NCI-H1105 treated with DMSO at 0.1 percent for 48 hours (cell line): Measurements from ENCODE around the gene GPC3.

Experiments
- DNase-seq: peaks from one replicate; lab custom pipeline; 2025; lab: John Stamatoyannopoulos, UW

GPC3 gene

DNA sequence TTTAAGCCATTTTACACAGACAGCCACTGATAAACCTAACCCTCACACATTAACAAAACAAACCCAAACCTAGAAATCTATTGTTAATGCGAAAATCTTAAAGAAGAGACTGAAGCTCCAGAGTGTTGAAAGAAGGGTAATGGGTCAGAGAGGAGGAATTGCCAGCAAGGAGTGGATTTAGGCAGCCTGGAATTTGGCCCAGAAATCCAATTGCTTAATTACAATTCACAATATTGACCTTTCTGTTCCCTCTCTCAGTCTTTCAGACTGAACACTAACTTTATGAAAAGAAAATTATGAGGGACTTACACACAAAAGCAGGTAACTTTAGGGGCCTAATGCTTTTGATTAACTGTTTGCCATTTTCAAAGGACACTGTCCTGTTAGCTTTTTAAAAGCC is 384.9 kb downstream of the GPC3 start:
- no peak for DNase-seq

- no peak for DNase-seq
These were observed 386.6 kb downstream of the GPC3 start for GRCh38 chrX:133598601-133599335.

DNA sequence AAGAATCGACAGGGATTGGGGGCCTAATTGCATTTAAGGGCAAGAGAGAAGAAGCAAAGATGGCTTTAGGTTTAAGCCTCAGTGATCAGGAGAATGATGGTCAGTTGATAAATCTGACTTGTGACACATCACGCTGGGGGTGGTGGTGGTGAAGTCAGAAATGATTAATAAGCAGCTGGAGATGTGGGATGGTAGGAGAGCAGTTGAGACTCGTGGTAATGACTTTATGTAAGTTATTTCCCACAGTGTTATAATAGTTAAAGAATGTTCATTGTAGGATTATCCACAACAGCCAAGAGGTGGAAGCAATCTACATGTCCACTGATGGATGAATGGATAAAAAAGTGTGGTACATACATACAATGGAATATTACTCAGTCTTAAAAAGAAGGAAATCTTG is 391.2 kb downstream of the GPC3 start:
- DNase-seq, result no peak

- DNase-seq, result no peak
These were observed 391.9 kb downstream of the GPC3 start for GRCh38 chrX:133593531-133593930.

DNA sequence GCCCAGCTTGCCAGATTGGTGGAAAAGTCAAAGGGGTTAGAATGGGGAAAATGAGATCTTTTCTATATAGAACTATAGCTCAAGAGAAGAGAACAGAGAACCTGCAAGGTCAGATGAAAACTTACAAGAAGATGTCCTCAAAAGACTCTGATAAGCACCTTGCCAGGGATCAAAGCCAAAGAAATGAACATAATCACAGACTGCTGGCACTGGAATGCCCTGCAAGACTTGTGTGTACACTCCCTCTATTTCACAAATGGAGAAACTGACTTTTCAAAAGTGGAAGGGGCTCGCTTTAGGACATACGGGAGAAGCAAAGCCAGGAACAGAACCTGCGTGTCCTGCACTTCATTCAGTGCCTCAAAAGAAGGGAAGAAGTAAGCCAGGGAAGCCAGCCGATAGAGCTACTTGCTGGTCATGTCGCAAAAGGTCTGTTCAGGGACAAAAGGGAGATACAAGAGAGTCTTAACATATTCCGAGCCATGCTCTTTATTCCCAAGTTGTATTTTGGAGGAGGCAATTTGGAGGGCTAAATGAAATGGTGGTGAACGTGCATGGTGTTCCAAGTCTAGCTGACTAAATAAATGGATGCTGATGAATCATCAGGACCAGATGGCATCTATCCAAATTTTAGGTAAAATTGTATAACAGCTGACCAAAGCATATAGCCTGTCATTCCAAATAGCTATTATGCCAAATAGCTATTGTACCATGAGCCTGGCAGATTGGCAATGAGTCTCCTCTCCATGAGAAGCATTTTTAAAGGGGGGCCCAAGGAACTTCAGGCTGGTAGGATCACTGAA is 394.5 kb downstream of the GPC3 start:
- DNase-seq, result peak; percentile 3

- DNase-seq, result no peak
These were observed 396.6 kb downstream of the GPC3 start for GRCh38 chrX:133588827-133589226.

DNA sequence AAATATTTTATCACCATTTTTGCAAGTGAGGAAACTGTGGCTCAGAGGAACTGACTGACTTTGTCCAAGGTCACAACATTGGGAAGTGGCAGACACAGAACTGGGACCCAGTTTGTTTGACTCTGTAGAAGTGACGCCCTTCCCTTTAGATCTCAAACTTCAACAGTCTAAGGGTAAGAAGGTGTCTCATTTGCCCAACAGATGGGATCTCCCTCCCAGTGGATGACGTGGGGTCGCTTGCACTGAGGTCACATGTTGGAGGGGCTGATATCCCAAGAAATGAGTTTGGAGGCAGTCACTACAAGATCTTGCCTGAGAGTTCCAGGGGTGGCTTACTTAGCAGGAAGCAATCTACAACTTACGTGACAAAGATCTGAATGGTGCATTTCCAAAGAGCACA is 397.6 kb downstream of the GPC3 start:
- no peak for DNase-seq

- no peak for DNase-seq
These were observed 398.3 kb downstream of the GPC3 start for GRCh38 chrX:133587071-133587470.

DNA sequence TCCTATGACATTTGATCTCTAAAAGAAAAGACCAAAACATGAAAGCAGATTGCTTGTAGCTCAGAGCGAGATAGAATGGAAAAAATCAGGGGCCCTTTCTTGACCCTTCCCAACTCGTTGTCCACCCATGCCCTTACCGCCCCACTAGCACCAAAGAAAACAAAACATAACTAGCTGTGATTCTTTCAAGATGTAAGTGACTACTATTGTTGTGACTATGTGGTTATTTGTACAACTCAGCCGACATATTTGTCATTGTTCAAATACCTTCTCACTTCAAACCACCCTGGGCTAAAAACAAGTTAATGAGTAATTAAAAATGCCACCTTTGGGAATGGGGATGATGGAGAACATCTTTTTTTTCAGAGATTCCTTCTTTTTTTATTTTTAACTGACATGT is 399.0 kb downstream of the GPC3 start:
- DNase-seq, result no peak

DNA sequence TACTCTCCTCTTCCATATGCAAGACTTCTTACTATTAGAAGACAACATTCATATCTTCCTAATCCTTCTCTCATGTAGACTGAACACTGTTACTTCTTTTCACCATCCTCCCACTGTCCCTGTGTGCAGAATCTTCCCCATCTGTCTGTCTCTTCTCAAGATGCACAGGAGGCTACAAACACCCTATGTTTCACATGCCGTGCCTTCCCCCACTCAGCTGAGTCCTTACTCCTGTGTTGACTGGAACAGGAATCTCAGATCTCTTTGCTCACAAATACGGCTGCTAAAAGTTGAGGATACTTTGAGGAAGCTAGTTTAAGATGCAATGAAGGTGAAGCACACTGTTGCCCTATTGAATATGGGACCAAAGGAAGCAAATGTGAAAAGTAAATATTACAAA is 401.6 kb downstream of the GPC3 start:
- no peak for DNase-seq

- DNase-seq, result peak; percentile 2
These were observed 404.8 kb downstream of the GPC3 start for GRCh38 chrX:133580625-133581024.

DNA sequence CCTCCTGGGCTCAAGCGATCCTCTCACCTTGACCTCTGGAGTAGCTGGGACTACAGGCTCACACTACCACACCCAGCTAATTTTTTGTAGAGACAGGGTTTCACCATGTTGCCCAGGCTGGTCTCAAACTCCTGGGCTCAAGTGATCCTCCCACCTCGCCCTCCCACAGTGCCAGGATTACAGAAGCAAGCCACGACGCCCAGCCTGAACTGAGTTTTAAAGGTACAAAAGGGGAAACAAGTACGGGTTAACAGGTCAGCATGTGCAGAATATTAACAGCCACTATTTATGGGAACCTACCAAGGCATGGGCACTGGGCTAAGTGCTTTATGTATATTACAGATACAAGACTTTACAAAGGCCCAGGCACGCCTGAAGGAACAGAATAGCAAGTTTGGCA is 405.8 kb downstream of the GPC3 start:
- DNase-seq, result no peak

DNA sequence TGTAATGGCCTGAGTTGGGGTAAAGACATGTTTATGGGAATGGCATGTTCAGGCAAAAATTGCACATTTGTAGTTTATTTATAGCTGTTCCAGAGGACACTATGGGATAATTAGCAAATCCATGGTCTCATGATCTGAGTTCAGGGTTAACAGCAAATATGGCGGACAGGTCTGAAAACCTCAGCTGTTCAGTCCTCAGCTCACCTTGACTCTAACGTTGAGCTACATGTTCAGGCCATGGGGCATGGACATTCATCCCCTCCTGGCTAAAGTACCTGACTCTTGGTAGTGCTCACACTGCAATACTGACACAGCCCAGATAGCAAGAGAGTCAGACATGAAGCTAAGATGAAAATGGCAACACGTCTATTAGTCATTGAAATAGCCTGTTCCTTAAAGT is 408.5 kb downstream of the GPC3 start:
- DNase-seq, result no peak

DNA sequence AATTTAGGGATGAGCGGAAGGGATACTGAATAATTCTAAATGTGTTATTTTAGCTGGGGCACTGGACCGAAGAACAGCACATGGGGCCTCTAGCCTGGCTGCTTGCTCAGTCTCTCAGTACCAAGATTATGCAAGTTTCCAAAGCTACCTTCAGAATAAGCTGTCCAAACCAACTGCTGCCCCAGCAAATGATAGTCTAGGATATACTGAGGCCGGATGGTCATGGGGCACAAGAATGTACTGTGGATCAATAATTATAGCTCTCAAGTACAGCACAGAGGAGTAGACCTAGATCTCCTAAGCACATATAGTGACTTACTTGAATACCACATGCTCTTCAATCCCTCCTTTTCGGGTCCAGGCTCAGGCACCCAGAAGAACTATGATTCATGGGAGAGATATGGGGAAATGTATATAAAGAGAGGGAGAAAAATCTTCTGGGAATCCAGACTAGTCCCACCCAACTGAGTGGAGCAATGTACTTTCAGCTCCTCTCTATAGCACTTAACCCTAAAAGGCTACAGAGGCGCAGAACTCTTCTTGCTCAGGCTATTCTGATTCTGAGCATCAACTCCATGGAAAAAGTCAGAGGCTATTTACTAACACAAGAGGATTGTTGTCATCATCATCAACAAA is 409.8 kb downstream of the GPC3 start:
- no peak for DNase-seq

DNA sequence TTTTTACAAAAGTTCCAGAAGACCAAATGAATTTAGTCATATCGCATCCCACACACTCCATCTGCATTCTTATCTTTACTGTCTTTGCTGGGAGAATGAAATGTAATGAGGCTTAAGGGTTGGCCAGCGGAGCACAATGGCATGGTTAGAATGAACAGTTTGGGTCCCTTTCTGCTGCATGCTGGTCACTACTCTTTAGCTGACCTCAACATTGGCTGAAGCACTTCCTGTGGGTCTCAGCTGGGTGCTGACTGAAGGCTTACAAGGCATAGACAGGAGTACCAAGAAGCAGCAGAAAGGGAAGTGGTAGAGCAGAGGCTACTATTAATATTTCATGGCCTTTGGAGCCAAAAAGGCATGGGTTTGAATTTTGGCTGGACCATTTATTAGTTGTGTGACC is 410.7 kb downstream of the GPC3 start:
- no peak for DNase-seq

DNA sequence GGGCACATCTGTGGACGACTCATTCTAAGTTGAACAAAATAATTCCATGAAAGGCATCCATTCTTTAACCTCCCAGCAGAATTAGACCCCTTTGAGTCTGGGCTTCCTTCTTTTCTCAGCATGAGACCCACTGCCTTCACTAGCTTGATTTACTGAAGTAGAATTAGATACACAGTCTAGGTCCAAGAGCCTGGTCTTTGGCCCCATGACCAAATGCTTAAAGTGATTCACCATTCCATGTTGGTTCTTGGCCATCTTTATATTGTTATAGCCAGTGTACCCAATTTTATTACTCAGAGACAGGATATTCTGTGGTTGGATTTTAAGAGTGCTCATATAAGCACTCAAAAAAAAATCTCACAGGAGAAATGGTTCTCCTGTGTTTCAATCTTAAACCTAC is 414.8 kb downstream of the GPC3 start:
- no peak for DNase-seq

- DNase-seq, result no peak
These were observed 416.2 kb downstream of the GPC3 start for GRCh38 chrX:133569217-133569616.

DNA sequence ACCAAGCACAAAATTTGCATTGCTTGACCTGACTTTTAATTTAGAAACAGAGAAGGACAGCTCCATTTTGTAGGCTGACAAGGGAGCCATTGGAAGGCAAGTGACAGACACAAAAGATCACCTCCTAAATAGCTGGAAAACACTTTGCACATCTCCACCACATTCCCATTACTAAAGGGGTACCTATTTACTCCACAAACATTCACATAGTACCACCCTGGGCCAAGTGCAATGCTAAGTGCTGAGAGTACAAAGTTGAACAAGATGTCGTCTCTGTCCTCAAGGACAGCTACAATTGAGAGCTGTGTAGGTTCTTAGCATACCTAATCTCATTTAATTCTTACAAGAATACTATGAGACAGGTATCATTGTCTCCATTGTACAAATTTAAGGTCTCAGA is 417.3 kb downstream of the GPC3 start:
- DNase-seq, result no peak

GRCh38 chrX:133566876-133567275 is 418.5 kb downstream of the GPC3 start:
- DNase-seq, result no peak

DNA sequence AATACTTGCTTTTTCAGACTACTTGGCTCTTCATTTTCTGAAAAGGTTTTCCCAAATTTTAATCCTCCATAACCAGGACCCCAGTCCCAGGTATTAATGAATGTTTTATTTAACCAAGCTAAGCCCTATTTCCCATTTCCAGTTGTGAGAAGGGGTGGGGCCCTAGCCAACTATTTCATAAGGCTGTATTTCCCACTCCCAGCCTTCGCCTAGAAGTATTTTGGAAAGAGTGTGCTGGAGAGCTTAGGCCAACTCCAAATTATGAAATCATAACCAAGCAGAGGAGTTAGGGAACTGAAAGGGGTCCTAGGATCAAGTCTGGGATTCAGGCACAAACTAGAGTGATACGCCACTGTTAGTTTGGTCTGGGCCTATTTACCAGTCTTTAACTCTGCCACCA is 421.7 kb downstream of the GPC3 start:
- DNase-seq, result no peak

DNA sequence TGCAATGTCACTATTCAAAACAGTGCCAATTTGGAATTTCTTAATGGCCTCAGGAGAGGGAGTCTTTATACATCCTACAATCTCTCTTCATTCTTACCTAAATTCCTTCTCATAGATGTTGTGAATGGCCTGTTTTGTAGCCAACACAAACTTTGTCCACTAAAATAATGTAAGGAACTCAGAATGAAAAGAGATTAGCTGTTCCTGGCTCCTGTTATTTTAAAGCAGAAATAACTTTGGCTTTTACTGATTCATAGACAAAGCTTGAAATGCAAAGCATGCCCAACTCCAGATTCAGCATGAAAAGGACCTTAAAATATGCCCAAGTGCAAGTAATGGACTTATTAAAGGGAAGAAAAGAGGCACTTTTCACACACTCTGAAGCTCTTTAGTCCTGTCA is 424.1 kb downstream of the GPC3 start:
- no peak for DNase-seq

DNA sequence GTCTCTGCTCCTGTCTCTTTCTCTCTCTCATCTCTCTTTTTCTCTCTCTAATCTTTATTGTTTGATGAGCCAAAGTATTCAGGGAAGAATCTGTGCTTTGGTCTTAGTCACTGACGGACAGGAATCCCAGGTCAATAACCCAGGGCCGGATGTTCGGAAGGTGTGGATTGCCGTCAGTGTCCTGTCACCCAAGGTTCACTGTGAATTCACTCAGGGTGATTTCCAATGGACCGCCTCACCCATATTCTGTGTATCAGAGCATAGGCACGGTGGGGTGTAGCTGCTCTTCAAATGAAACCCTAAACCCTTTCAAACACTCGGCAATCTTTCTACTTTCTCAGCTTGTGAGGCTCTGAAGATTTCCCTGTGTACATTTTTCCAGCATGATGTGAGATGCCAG is 425.5 kb downstream of the GPC3 start:
- no peak for DNase-seq

- no peak for DNase-seq
These were observed 429.5 kb downstream of the GPC3 start for GRCh38 chrX:133555782-133556458.
